AG04450 (cell line): ENCODE measurements around the gene ZNF708. TPM values are rescaled to one million over a fixed set of nuclear protein-coding genes. Genes with fewer than 3 reads are reported as not detected.
"Not testable (repeated sequence)": the region's sequence is repeated elsewhere in the genome, so short reads cannot be mapped to it uniquely, and the experiment has no call there.

Experiments
- CTCF ChIA-PET: fragments of 300-600, 350-600 bp; formaldehyde crosslinking; extraction: SDS; loops from one replicate; lab custom pipeline; 2022; ENCODE audit warnings: antibody characterized with exemption, inconsistent platforms; lab: Charles Lee
- POLR2A ChIA-PET: fragments of 350-600 bp; formaldehyde crosslinking; extraction: SDS; loops from one replicate; lab custom pipeline; 2021; ENCODE audit warnings: antibody characterized with exemption, inconsistent platforms; lab: Yijun Ruan, JAX
- DNase-seq: peaks from one replicate; pipeline ENCODE4 v3.0.0-alpha.2; 2011; ENCODE audit warnings: low read depth, low spot score
- H3K27ac ChIP-seq: one replicate; pipeline ENCODE4 v1.5.1; 2012; ENCODE audit warnings: low read depth, low read length, control low read depth
- H3K27me3 ChIP-seq: one replicate; pipeline ENCODE4 v1.6.0; 2012; ENCODE audit warnings: low read length; ENCODE audit not compliant: control insufficient read depth, insufficient read depth
- H3K4me3 ChIP-seq: 2 replicates; pipeline ENCODE4 v1.5.1; 2011; ENCODE audit warnings: mild to moderate bottlenecking, low read depth, low read length, control low read depth
- H3K9me3 ChIP-seq: 2 replicates; pipeline ENCODE4 v1.5.1; 2012; ENCODE audit warnings: low read length; ENCODE audit not compliant: control insufficient read depth, insufficient read depth
- polyA minus RNA-seq: library from RNA; depleted of rRNA, polyadenylated mRNA; stranded (reverse); fragments of >200 nt; gene quantifications from 2 replicates; pipeline ENCODE4 v1.2.3, GENCODE V29; 2011; rRNA and poly(A)+ RNA removed
- polyA plus RNA-seq: library from polyadenylated mRNA; depleted of rRNA; stranded (reverse); fragments of >200 nt; gene quantifications from 2 replicates; pipeline ENCODE4 v1.2.3, GENCODE V29; 2011; rRNA removed
- TF ChIP-seq, protein P1 (sequence below): IDR thresholded peaks from 2 replicates; pipeline ENCODE4 v1.5.1; 2011; ENCODE audit warnings: low read depth, low read length, control low read depth, inconsistent platforms

ZNF708 gene
- polyA plus RNA-seq (3.1 and 4.4 TPM in 2 replicates), polyA minus RNA-seq (3.1 and 4.9 TPM in 2 replicates)

DNA sequence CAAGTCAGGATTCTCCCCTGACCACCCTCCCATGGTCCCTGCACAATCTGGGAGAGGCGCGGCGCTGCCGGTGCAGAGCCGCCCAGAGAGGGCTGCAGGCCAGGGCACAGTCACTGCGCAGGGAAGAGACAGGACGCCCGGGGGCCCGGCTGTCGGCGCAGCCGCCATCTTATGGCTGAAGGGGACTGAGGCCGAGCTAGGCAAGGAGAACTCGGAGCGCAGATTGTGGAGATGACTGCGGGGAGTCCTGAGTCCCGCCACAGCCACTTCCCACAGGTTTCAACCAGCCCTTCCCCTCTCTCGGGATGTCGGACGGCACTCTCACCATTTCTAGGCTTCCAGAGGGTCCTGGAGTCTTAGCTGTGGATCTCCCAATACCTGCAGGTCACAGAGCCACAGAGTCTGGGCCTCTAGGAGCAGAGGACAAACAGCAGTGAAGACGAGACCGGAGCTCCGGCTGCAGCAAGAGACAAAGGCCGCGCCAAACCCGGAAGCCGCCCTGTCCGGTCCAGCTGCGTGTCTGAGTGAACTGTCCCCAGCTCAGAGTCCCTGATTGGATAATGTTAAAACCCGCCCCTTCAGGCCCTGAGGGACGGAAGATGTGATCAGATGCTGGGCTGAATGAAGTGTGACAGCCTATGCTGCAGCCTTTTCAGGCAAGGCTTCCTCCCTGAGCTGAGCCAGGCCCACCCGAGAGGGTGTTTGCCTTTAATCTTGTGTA, at the start of gene ZNF708:
Gene ZNF708, minus strand, starts transcription at position 526 of the 721 bp plus-strand sequence. Its CDS starts 198 bp downstream, at position 328.
- H3K9me3 ChIP-seq, result peaks cover 18% of the 10 kb centered on the region
- ChIA-PET POLR2A (interaction anchor here (0.5 to 3.3 kb wide), 9 partner anchors 30 to 760 kb away, joined by 3 to 25 read pairs (median 5); partner anchors contain the start of genes ZNF429, ZNF430, ZNF493 and ZNF738), CTCF (no interaction called here)
- no peaks in the 10 kb centered on the region for H3K27me3 ChIP-seq
- TF ChIP-seq, protein P1, sequence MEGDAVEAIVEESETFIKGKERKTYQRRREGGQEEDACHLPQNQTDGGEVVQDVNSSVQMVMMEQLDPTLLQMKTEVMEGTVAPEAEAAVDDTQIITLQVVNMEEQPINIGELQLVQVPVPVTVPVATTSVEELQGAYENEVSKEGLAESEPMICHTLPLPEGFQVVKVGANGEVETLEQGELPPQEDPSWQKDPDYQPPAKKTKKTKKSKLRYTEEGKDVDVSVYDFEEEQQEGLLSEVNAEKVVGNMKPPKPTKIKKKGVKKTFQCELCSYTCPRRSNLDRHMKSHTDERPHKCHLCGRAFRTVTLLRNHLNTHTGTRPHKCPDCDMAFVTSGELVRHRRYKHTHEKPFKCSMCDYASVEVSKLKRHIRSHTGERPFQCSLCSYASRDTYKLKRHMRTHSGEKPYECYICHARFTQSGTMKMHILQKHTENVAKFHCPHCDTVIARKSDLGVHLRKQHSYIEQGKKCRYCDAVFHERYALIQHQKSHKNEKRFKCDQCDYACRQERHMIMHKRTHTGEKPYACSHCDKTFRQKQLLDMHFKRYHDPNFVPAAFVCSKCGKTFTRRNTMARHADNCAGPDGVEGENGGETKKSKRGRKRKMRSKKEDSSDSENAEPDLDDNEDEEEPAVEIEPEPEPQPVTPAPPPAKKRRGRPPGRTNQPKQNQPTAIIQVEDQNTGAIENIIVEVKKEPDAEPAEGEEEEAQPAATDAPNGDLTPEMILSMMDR, result no peak
- DNase-seq, result peak; percentile 67
- peak within 1 kb of the TSS; percentile 94 for H3K4me3 ChIP-seq
- H3K27ac ChIP-seq, result peak within 1 kb of the TSS; percentile 98

DNA sequence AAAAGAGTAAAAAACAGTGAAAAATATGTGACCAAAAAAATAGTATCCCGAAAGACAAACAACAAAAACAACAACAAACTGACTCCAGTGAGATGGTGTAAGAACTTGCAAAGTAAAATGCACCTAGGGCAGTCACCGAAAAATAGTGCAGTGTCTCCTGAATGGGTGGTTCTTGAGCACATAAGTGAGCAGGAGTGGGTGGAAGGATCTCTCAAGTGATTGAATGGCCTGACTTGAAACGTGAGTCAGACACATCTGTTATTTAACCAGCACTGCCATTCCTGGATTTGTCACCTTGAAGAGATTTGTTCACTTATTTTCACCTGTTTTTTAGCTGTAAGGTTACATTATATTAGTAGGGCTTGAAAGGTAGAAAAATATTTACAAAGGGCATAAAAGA, 33.1 kb upstream of the ZNF708 start:
- H3K27me3 ChIP-seq, result no peaks in the 10 kb centered on the region
- no peak for DNase-seq
- ChIA-PET POLR2A (no interaction called here), CTCF (no interaction called here)
- no peak overlapping the region for H3K27ac ChIP-seq
- TF ChIP-seq, protein P1, result no peak
- no peak overlapping the region for H3K4me3 ChIP-seq
- peaks cover 6% of the 10 kb centered on the region; the same call in 1 of the 2 replicates for H3K9me3 ChIP-seq

DNA sequence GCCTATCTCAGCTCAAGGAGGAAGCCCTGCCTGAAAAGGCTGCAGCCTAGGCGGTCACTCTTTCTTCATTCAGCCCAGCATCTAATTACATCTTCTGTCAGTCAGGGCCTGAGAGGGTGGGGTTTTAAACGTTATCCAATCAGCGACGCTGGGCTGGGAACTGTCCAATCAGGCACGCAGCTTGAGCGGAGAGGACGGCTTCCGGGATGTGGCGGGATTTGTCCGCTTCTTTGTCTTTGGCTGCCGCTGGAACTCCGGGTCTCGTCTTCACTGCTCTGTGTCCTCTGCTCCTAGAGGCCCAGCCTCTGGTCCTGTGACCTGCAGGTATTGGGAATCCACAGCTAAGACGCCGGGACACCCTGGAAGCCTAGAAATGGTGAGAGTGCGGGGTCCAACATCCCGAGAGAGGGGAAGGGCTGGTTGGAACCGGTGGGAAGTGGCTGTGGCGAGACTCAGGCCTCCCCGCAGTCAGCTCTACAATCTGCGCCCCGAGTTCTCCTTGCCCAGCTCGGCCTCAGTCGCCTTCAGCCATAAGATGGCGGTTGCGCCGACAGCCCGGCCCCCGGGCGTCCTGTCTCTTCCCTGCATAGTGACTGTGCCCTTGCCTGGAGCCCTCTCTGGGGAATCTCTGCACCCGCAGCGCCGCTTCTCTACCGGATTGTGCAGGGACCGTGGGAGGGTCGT, 29.7 kb upstream of the ZNF708 start, which contains the start of gene ZNF738:
Gene ZNF738, plus strand, starts transcription at position 233 of the 684 bp plus-strand sequence. Its CDS starts 141 bp downstream, at position 374.
- TF ChIP-seq, protein P1, result no peak
- peak; percentile 84 for DNase-seq
- Histone ChIP-seq H3K4me3 (peak within 1 kb of the TSS; percentile 88), H3K27ac (peak within 1 kb of the TSS; percentile 91), H3K9me3 (peaks cover 6% of the 10 kb centered on the region; the same call in 1 of the 2 replicates), H3K27me3 (no peaks in the 10 kb centered on the region)
- ChIA-PET POLR2A (interaction anchor here (1.5 to 2.2 kb wide), 2 partner anchors 30 to 38 kb away, joined by 7 to 25 read pairs; partner anchors contain the start of genes ZNF493 and ZNF708), CTCF (no interaction called here)

DNA sequence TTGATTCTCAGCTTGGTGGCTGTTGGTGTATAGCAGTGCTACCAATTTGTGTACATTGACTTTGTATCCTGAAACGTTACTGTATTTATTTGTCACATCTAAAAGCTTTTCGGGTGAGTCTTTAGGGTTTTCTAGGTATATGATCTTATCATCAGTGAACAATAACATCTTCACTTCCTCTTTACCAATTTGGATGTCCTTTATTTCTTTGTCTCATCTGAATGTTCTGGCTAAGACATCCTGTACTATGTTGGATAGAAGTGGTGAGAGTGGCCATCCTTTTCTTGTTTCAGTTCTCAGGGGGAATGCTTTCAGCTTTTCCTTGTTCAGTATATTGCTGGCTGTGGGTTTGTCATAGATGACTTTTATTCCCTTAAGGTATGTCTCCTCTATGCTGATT, 23.6 kb upstream of the ZNF708 start:
- Histone ChIP-seq H3K27ac (no peak overlapping the region), H3K4me3 (no peak overlapping the region), H3K27me3 (no peaks in the 10 kb centered on the region), H3K9me3 (no peaks in the 10 kb centered on the region; the same call in none of the 2 replicates)
- POLR2A ChIA-PET, result no interaction called here
- TF ChIP-seq, protein P1, result no peak
- DNase-seq, result no peak
- CTCF ChIA-PET, result no interaction called here

DNA sequence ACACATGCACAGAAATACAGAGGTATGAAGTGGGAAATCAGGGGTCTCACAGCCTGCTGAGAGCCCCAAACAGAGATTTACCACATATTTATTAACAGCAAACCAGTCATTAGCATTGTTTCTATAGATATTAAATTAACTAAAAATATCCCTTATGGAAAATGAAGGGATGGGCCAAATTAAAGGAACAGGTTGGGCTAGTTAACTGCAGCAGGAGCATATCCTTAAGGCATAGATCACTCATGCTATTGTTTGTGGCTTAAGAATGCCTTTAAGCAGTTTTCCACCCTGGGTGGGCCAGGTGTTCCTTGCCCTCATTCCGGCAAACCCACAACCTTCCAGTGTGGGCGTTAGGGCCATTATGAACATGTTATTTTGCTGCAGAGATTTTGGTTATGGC, 15.6 kb upstream of the ZNF708 start:
- H3K27me3 ChIP-seq, POLR2A ChIA-PET, H3K9me3 ChIP-seq, CTCF ChIA-PET, H3K27ac ChIP-seq, H3K4me3 ChIP-seq, DNase-seq: not testable (repeated sequence)
